K562 (cell line): ENCODE results near the gene MEIS2. TPM values are rescaled to one million over a fixed set of nuclear protein-coding genes. Genes with fewer than 3 reads are reported as not detected.

Experiments
- ATAC-seq: fragments of 200-7000 bp; cut with Tn5 transposase; 3 replicates; pipeline ENCODE4 v1.9.1; 2020; ENCODE audit warnings: moderate library complexity
- BruUV-seq: library from RNA; stranded (reverse); fragments of 400-500 nt; replicated peaks from 2 replicates; lab custom pipeline; 2021; lab: Mats Ljungman, UMichigan
- CTCF ChIA-PET: fragments of 300-600 bp; formaldehyde crosslinking; extraction: SDS; loops from one replicate; lab custom pipeline; 2021; ENCODE audit warnings: low intra/inter-chr PET ratio; lab: Yijun Ruan, JAX
- POLR2A ChIA-PET: fragments of 300-600, 350-650 bp; sonication (Branson Sonifier 250); formaldehyde crosslinking; extraction: SDS; loops from one replicate; lab custom pipeline; 2021; ENCODE audit warnings: antibody characterized with exemption, inconsistent platforms; lab: Yijun Ruan, JAX
- DNase-seq, 4 experiments: peaks; one replicate each; pipeline versions ENCODE4 v3.0.0 to v3.0.0-alpha.2; 2011 to 2018; ENCODE audit warnings: low spot score in 3 of 4, mixed read lengths in 3 of 4; ENCODE audit errors: extremely low read depth in 1 of 4
- FAIRE-seq: peaks from 2 replicates; lab custom pipeline; 2011; peaks lifted over from hg19 to GRCh38; lab: Jason Lieb, UNC
- H2AFZ ChIP-seq: 2 replicates; pipeline ENCODE4 v1.6.0; 2011; ENCODE audit warnings: low read depth, low read length, control low read depth, inconsistent platforms
- H3K27ac ChIP-seq: fragments of 200-600 bp; 3 replicates; pipeline ENCODE4 v1.8.0; 2011; ENCODE audit warnings: low read depth, mild to moderate bottlenecking, control low read depth, inconsistent platforms, low read length, moderate library complexity, mixed read lengths; ENCODE audit errors: extremely low read depth
- H3K27me3 ChIP-seq, 2 experiments: fragments of 300-600 bp in 1 of 2; 2 replicates in 1 of 2; 3 replicates in 1 of 2; pipeline versions ENCODE4 v1.6.0 to v1.8.0; 2011; ENCODE audit warnings: inconsistent platforms in 2 of 2, low read length in 2 of 2, mild to moderate bottlenecking in 1 of 2, mixed read lengths in 1 of 2, moderate library complexity in 1 of 2; ENCODE audit not compliant: control insufficient read depth in 2 of 2, insufficient read depth in 2 of 2
- H3K36me3 ChIP-seq: fragments of 300-600 bp; 3 replicates; pipeline ENCODE4 v1.8.0; 2011; ENCODE audit warnings: mild to moderate bottlenecking, low read length, inconsistent platforms; ENCODE audit not compliant: control insufficient read depth, insufficient read depth
- H3K4me1 ChIP-seq, 2 experiments: fragments of 200-600 bp in 1 of 2; replicated peaks in 1 of 2; 2 replicates in 1 of 2; 3 replicates in 1 of 2; pipeline versions ENCODE4 v1.5.1 to v1.8.0; 2011; ENCODE audit warnings: inconsistent platforms in 2 of 2, low read length in 2 of 2, mild to moderate bottlenecking in 1 of 2, mixed read lengths in 1 of 2, moderate library complexity in 1 of 2; ENCODE audit not compliant: control insufficient read depth in 2 of 2, insufficient read depth in 2 of 2
- H3K4me2 ChIP-seq: 2 replicates; pipeline ENCODE4 v1.6.1; 2011; ENCODE audit warnings: low read length, control low read depth, inconsistent platforms, mixed read lengths; ENCODE audit not compliant: insufficient read depth
- H3K4me3 ChIP-seq: fragments of 200-600 bp; sonication (generic), shearing (Covaris generic); 2 replicates; pipeline ENCODE4 v1.5.1; 2016; ENCODE audit warnings: control low read depth, inconsistent platforms
- H3K79me2 ChIP-seq: fragments of 200-600 bp; 3 replicates; pipeline ENCODE4 v1.8.0; 2011; ENCODE audit warnings: low read length, inconsistent platforms; ENCODE audit not compliant: control insufficient read depth, insufficient read depth
- H3K9ac ChIP-seq, 2 experiments: 2 replicates each; pipeline versions ENCODE4 v1.6.0 to v1.6.1; 2011; ENCODE audit warnings: low read depth in 2 of 2, low read length in 2 of 2, control low read depth in 1 of 2, inconsistent platforms in 1 of 2, mild to moderate bottlenecking in 1 of 2, mixed read lengths in 1 of 2; ENCODE audit not compliant: insufficient read depth in 1 of 2
- H3K9me1 ChIP-seq: one replicate; pipeline ENCODE4 v1.6.0; 2011; ENCODE audit warnings: inconsistent platforms, mild to moderate bottlenecking, low read length, moderate library complexity; ENCODE audit not compliant: control insufficient read depth, insufficient read depth
- H3K9me3 ChIP-seq: replicated peaks from 2 replicates; pipeline ENCODE4 v1.5.1; 2011; ENCODE audit warnings: low read depth, low read length, inconsistent platforms; ENCODE audit not compliant: control insufficient read depth, insufficient read depth
- H4K20me1 ChIP-seq: replicated peaks from 2 replicates; pipeline ENCODE4 v1.6.1; 2011; ENCODE audit warnings: low read length, inconsistent platforms, mixed read lengths; ENCODE audit not compliant: control insufficient read depth, insufficient read depth
- CC2D1A ChIP-seq: fragments of 450-650 bp; IDR thresholded peaks from 2 replicates; pipeline ENCODE4 v1.6.1; 2017; ENCODE audit warnings: mild to moderate bottlenecking
- CEBPZ ChIP-seq: fragments of 150-350 bp; IDR thresholded peaks from 2 replicates; pipeline ENCODE4 v1.6.1; 2014; ENCODE audit warnings: low read depth, mild to moderate bottlenecking, low read length, borderline replicate concordance
- KDM4B ChIP-seq, 2 experiments: fragments of 450-650 bp in 1 of 2; sonication (generic) in 1 of 2; IDR thresholded peaks; 2 replicates each; pipeline ENCODE4 v1.6.1; 2016 to 2017; ENCODE audit warnings: borderline replicate concordance in 2 of 2, antibody characterized with exemption in 1 of 2, low read depth in 1 of 2, mild to moderate bottlenecking in 1 of 2
- KLF1 ChIP-seq: fragments of 450-650 bp; IDR thresholded peaks from 2 replicates; pipeline ENCODE4 v1.6.1; 2016; ENCODE audit warnings: missing genetic modification characterization, missing compliant biosample characterization
- MIER1 ChIP-seq: fragments of 450-650 bp; IDR thresholded peaks from 2 replicates; pipeline ENCODE4 v1.6.1; 2016; ENCODE audit warnings: antibody characterized with exemption, mild to moderate bottlenecking, low read depth
- PCBP1 ChIP-seq: fragments of 200-400 bp; formaldehyde crosslinking; IDR thresholded peaks from 2 replicates; pipeline ENCODE4 v1.6.1; 2018; ENCODE audit warnings: mild to moderate bottlenecking, low read depth, low read length; ENCODE audit not compliant: poor library complexity, severe bottlenecking
- PYGO2 ChIP-seq: fragments of 450-650 bp; IDR thresholded peaks from 2 replicates; pipeline ENCODE4 v1.6.1; 2016; ENCODE audit warnings: mild to moderate bottlenecking, missing genetic modification characterization, moderate library complexity, missing compliant biosample characterization
- RAD21 ChIP-seq, 2 experiments: fragments of 250-450 bp in 1 of 2; fragments of 450-650 bp in 1 of 2; sonication (Bioruptor Pico) in 1 of 2; formaldehyde crosslinking in 1 of 2; IDR thresholded peaks in 1 of 2; conservative IDR thresholded peaks in 1 of 2; 2 replicates each; pipeline versions ENCODE4 v1.4.0 to v1.8.0; 2020 to 2022; ENCODE audit warnings: mild to moderate bottlenecking in 2 of 2, moderate library complexity in 1 of 2
- STAG1 ChIP-seq: sonication (generic); formaldehyde crosslinking; IDR thresholded peaks from 2 replicates; pipeline ENCODE4 v1.5.0; 2020; ENCODE audit warnings: missing genetic modification reagents, borderline replicate concordance
- TAL1 ChIP-seq: fragments of 450-650 bp; IDR thresholded peaks from 2 replicates; pipeline ENCODE4 v1.6.1; 2016; ENCODE audit warnings: mild to moderate bottlenecking
- THRB ChIP-seq: fragments of 450-650 bp; formaldehyde crosslinking; conservative IDR thresholded peaks from 2 replicates; pipeline ENCODE4 v1.4.0; 2022; ENCODE audit warnings: mild to moderate bottlenecking, missing genetic modification characterization
- ZNF41 ChIP-seq: fragments of 250-450 bp; sonication (Bioruptor Pico); conservative IDR thresholded peaks from 2 replicates; pipeline ENCODE4 v1.4.0; 2020; ENCODE audit warnings: mild to moderate bottlenecking
- ZNF780A ChIP-seq: fragments of 250-450 bp; sonication (Bioruptor Pico); IDR thresholded peaks from 2 replicates; pipeline ENCODE4 v1.5.0; 2021; ENCODE audit warnings: mild to moderate bottlenecking
- WGBS: fragments of 100-300 bp; shearing (Covaris generic); methylation state at CpG from one replicate; pipeline ENCODE4 v1.1.6; 2016; ENCODE audit warnings: low coverage, mixed read lengths; ENCODE audit not compliant: insufficient coverage; ENCODE audit errors: missing lambda C conversion rate; 5-methylcytosine and 5-hydroxymethylcytosine counted together
- in situ Hi-C: fragments of 300-500 bp; cut with MboI; formaldehyde crosslinking; loops from 4 replicates; pipeline ENCODE4 v1.15.0; 2018; ENCODE audit warnings: inconsistent platforms, mixed read lengths
- intact Hi-C: fragments of 100-400 bp; cut with micrococcal nuclease; formaldehyde crosslinking; loops from 2 replicates; pipeline ENCODE4 v1.14.2; 2022
- polyA plus RNA-seq, 8 experiments: library from polyadenylated mRNA; depleted of rRNA in 4 of 8; stranded (reverse) in 5 of 8; unstranded in 3 of 8; fragments of >200 nt; fragmentation: Nextera tagmentation in 2 of 8; fragmentation: Illumina TruSeq in 1 of 8; extraction: Ambion mirVana in 2 of 8; extraction: Trizol in 1 of 8; gene quantifications; 2 replicates each; pipeline versions ENCODE4 v1.2.1 to v1.2.3, GENCODE V29; 2011 to 2014; ENCODE audit warnings: inconsistent platforms in 1 of 8, missing spikeins in 1 of 8
- total RNA-seq, 7 experiments: library from RNA; depleted of rRNA in 6 of 7; stranded (reverse); fragments of >200 nt in 6 of 7; fragmentation: Illumina TruSeq in 2 of 7; extraction: Trizol in 2 of 7; gene quantifications; 2 replicates each; pipeline versions ENCODE4 v1.2.1 to v1.2.3, GENCODE V29; 2011 to 2021; ENCODE audit warnings: low replicate concordance in 1 of 7
- TF ChIP-seq, protein P1 (sequence below): fragments of 250-450 bp; sonication (Bioruptor Pico); IDR thresholded peaks from 2 replicates; pipeline ENCODE4 v1.8.0; 2021; ENCODE audit warnings: moderate library complexity, mild to moderate bottlenecking, inconsistent platforms
- TF ChIP-seq, protein P2 (sequence below): fragments of 450-650 bp; formaldehyde crosslinking; IDR thresholded peaks from 2 replicates; pipeline ENCODE4 v1.4.0; 2020; ENCODE audit warnings: mild to moderate bottlenecking, mixed read lengths

The MEIS2 gene
- total and polyA plus RNA-seq, 9 of the 15 experiments (the other 6 are each of a cell fraction or from before 2014, with no cell fraction given): 7.5 to 64.2 (median 22.3) TPM

DNA sequence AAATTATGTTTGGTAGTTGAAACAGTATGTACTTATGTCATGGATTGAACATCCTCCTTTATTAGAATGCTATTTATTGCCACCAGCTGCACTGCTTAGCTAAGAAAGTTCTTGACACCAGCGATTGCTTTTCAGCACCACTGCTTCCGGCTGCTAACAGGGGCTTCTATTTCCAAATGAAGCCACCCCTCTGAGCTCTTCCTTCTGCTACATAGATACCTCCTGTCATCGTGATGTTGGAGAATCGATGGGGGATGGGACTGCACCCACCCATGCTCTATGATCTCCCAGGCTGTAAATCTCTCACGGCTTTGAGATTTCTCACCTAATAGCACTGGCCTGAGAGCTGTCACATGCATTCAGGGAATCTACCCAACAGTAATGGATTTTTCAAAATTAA is 259.2 kb downstream of the MEIS2 start:
- intact Hi-C loops (no loop called here), in situ Hi-C loops (no loop called here)
- TF ChIP-seq PYGO2 (tag) (no peak), TAL1 (no peak), RAD21 (CRISPR knock-in tag; conservative IDR thresholded peaks at IDR 0.05 in 1 of 2, IDR thresholded peaks at IDR 0.05 in 1 of 2) (no peak), ZNF41 (CRISPR knock-in tag) (no peak), KDM4B (IDR thresholded peaks at IDR 0.05; ENCODE audit: borderline replicate concordance in 2 of 2, low read depth in 1 of 2) (no peak), KLF1 (tag) (no peak), PCBP1 (no peak), STAG1 (no peak), THRB (CRISPR knock-in tag) (no peak), CC2D1A (no peak), MIER1 (no peak), ZNF780A (no peak), CEBPZ (no peak)
- TF ChIP-seq, protein P1, sequence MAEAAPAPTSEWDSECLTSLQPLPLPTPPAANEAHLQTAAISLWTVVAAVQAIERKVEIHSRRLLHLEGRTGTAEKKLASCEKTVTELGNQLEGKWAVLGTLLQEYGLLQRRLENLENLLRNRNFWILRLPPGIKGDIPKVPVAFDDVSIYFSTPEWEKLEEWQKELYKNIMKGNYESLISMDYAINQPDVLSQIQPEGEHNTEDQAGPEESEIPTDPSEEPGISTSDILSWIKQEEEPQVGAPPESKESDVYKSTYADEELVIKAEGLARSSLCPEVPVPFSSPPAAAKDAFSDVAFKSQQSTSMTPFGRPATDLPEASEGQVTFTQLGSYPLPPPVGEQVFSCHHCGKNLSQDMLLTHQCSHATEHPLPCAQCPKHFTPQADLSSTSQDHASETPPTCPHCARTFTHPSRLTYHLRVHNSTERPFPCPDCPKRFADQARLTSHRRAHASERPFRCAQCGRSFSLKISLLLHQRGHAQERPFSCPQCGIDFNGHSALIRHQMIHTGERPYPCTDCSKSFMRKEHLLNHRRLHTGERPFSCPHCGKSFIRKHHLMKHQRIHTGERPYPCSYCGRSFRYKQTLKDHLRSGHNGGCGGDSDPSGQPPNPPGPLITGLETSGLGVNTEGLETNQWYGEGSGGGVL (CRISPR knock-in tag): no peak
- TF ChIP-seq, protein P2, sequence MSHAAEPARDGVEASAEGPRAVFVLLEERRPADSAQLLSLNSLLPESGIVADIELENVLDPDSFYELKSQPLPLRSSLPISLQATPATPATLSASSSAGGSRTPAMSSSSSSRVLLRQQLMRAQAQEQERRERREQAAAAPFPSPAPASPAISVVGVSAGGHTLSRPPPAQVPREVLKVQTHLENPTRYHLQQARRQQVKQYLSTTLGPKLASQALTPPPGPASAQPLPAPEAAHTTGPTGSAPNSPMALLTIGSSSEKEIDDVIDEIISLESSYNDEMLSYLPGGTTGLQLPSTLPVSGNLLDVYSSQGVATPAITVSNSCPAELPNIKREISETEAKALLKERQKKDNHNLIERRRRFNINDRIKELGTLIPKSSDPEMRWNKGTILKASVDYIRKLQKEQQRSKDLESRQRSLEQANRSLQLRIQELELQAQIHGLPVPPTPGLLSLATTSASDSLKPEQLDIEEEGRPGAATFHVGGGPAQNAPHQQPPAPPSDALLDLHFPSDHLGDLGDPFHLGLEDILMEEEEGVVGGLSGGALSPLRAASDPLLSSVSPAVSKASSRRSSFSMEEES (CRISPR knock-in tag): no peak

More for the DNA sequence above, 259.2 kb downstream of the MEIS2 start:
- H2AFZ ChIP-seq: no peak overlapping the region
- no peaks in the 10 kb centered on the region for H3K9me1 ChIP-seq
- ChIA-PET POLR2A (interaction anchor here (0.6 to 1.1 kb wide), 3 partner anchors 14 to 871 kb away, joined by 3 read pairs; no protein-coding TSS in a partner anchor), CTCF (no interaction called here)
- H3K27ac ChIP-seq: no peak overlapping the region
- no peak for ATAC-seq
- H4K20me1 ChIP-seq: no peaks in the 10 kb centered on the region
- H3K36me3 ChIP-seq: no peaks in the 10 kb centered on the region
- H3K9ac ChIP-seq: no peak overlapping the region
- no peak for DNase-seq
- no peaks in the 10 kb centered on the region for H3K9me3 ChIP-seq
- H3K79me2 ChIP-seq: no peaks in the 10 kb centered on the region
- 7% methylated on average over 5 of the region's 5 CpGs for WGBS
- no peak overlapping the region for H3K4me3 ChIP-seq
- peaks cover 0 to 1% of the 10 kb centered on the region in 2 experiments; a peak in 1 of 5 replicates for H3K27me3 ChIP-seq
- BruUV-seq: no TSS peak
- no peaks in the 10 kb centered on the region for H3K4me1 ChIP-seq
- no peak for FAIRE-seq
- H3K4me2 ChIP-seq: no peak overlapping the region
